Mucosa of descending colon (tissue), 3 donors: Measurements from ENCODE around the gene TFDP1. TPM values are rescaled to one million over a fixed set of nuclear protein-coding genes. Genes with fewer than 3 reads are reported as not detected.
A peak's percentile ranks its signal among the peaks of the same experiment; 100 is the strongest.

Source experiments
- ATAC-seq: fragments of 200-7000 bp; cut with Tn5 transposase; one replicate; pipeline ENCODE4 v1.9.1; 2020; ENCODE audit warnings: mild to moderate bottlenecking, moderate library complexity
- DNase-seq, 3 donors: peaks; one replicate each; pipeline ENCODE4 v3.0.0-alpha.2; 2020
- H3K36me3 ChIP-seq: fragments of 200-600 bp; one replicate; pipeline ENCODE4 v1.8.0; 2021; ENCODE audit warnings: low read depth, mild to moderate bottlenecking
- H3K4me1 ChIP-seq: fragments of 200-600 bp; one replicate; pipeline ENCODE4 v1.8.0; 2021; ENCODE audit warnings: low read depth, mild to moderate bottlenecking
- H3K4me3 ChIP-seq: fragments of 200-600 bp; one replicate; pipeline ENCODE4 v1.8.0; 2021; ENCODE audit warnings: mild to moderate bottlenecking
- H3K9me3 ChIP-seq: fragments of 200-600 bp; one replicate; pipeline ENCODE4 v1.8.0; 2021; ENCODE audit warnings: mild to moderate bottlenecking
- CTCF ChIP-seq: fragments of 200-600 bp; IDR thresholded peaks from one replicate; pipeline ENCODE4 v1.8.0; 2022; ENCODE audit warnings: antibody characterized with exemption, mild to moderate bottlenecking
- intact Hi-C, 2 donors: fragments of 100-400 bp; cut with DNase I in 1 of 2; cut with micrococcal nuclease in 1 of 2; formaldehyde crosslinking; loops; one replicate each; pipeline versions ENCODE4 v1.11.0 to v1.11.1; 2022; cut with DNase I, micrococcal nuclease
- total RNA-seq, 3 donors: library from RNA; stranded (reverse); fragmentation: NEBNext Ultra II Directional in 2 of 3; extraction: Animal tissue kit (Norgen Biotek cat#: 25700) in 2 of 3; gene quantifications; one replicate each; pipeline versions ENCODE4 v1.2.1 to v1.2.4, GENCODE V29; 2021 to 2023
- donor health status: DM: no; HTN: no; CAD: no; lungs with moderate emphysema.
- donor health status: DM: no; HTN: no; CAD: no.
- donor health status: DM: no; HTN: yes; CAD: no.

Gene TFDP1
- total RNA-seq, 3 donors from 2014 or later, result 52.7 to 66.4 (median 54.3) TPM

- H3K4me3 ChIP-seq, result no peak overlapping the region
- TF ChIP-seq CTCF, result no peak
- H3K4me1 ChIP-seq, result no peaks in the 10 kb centered on the region
- no peaks in the 10 kb centered on the region for H3K9me3 ChIP-seq
- H3K36me3 ChIP-seq, result peaks cover 13% of the 10 kb centered on the region
- peak in 1 of 3 donors; percentile 8 for DNase-seq
- intact Hi-C loops, result no loop called here
- no peak for ATAC-seq
Observed at GRCh38 chr13:113633485-113633873, 48.9 kb downstream of the TFDP1 start.

- TF ChIP-seq CTCF, result no peak
- Histone ChIP-seq H3K4me3 (no peak overlapping the region), H3K36me3 (peaks cover 13% of the 10 kb centered on the region), H3K9me3 (no peaks in the 10 kb centered on the region), H3K4me1 (no peaks in the 10 kb centered on the region)
- intact Hi-C loops, result no loop called here
- no peak for DNase-seq
- ATAC-seq, result no peak
Observed at GRCh38 chr13:113634279-113635047, 49.9 kb downstream of the TFDP1 start.

- Histone ChIP-seq H3K9me3 (no peaks in the 10 kb centered on the region), H3K36me3 (peaks cover 13% of the 10 kb centered on the region), H3K4me1 (no peaks in the 10 kb centered on the region), H3K4me3 (no peak overlapping the region)
- no peak for TF ChIP-seq CTCF
- DNase-seq (no peak), ATAC-seq (no peak)
- intact Hi-C loops, result no loop called here
Observed at GRCh38 chr13:113635048-113635420, 50.5 kb downstream of the TFDP1 start.

- H3K4me3 ChIP-seq, result no peak overlapping the region
- ATAC-seq (no peak), DNase-seq (peak in 1 of 3 donors; percentile 4)
- intact Hi-C loops, result no loop called here
- no peaks in the 10 kb centered on the region for H3K9me3 ChIP-seq
- no peak for TF ChIP-seq CTCF
- no peaks in the 10 kb centered on the region for H3K4me1 ChIP-seq
- H3K36me3 ChIP-seq, result peaks cover 13% of the 10 kb centered on the region
Observed at GRCh38 chr13:113635709-113636108, 51.2 kb downstream of the TFDP1 start.

- ATAC-seq, result no peak
- DNase-seq, result peak in 1 of 3 donors; percentile 12
- intact Hi-C loops, result no loop called here
- Histone ChIP-seq H3K36me3 (peaks cover 13% of the 10 kb centered on the region), H3K4me1 (no peaks in the 10 kb centered on the region), H3K4me3 (no peak overlapping the region), H3K9me3 (no peaks in the 10 kb centered on the region)
- TF ChIP-seq CTCF, result no peak
Observed at GRCh38 chr13:113636266-113636963, 51.9 kb downstream of the TFDP1 start.
